Endothelial cell of umbilical vein (primary cell): ENCODE data around the gene DOLK. TPM values are rescaled to one million over a fixed set of nuclear protein-coding genes. Genes with fewer than 3 reads are reported as not detected.
A peak's percentile ranks its signal among the peaks of the same experiment; 100 is the strongest.

Experiments
- BruUV-seq: library from RNA; stranded (reverse); fragments of 400-500 nt; replicated peaks from 2 replicates; lab custom pipeline; 2021; lab: Mats Ljungman, UMichigan
- CTCF ChIA-PET: fragments of 300-600, 350-600 bp; sonication (Branson Sonifier 250); formaldehyde crosslinking; loops from one replicate; lab custom pipeline; 2021; ENCODE audit warnings: antibody characterized with exemption, inconsistent platforms; lab: Charles Lee
- POLR2A ChIA-PET: fragments of 300-600, 350-600 bp; sonication (Branson Sonifier 250); formaldehyde crosslinking; loops from one replicate; lab custom pipeline; 2021; ENCODE audit warnings: antibody characterized with exemption, inconsistent platforms; lab: Charles Lee
- DNase-seq: peaks from one replicate; pipeline ENCODE4 v3.0.0-alpha.2; 2011; ENCODE audit warnings: low read depth, low spot score
- FAIRE-seq: peaks from 2 replicates; lab custom pipeline; 2011; peaks lifted over from hg19 to GRCh38; lab: Jason Lieb, UNC
- H2AFZ ChIP-seq: 2 replicates; pipeline ENCODE4 v1.6.0; 2012; ENCODE audit warnings: low read depth, low read length, control low read depth, inconsistent platforms
- H3K27ac ChIP-seq: 2 replicates; pipeline ENCODE4 v1.5.1; 2011; ENCODE audit warnings: low read depth, mild to moderate bottlenecking, control low read depth, low read length, moderate library complexity; ENCODE audit not compliant: insufficient read depth
- H3K27me3 ChIP-seq, 2 experiments: 2 replicates each; pipeline versions ENCODE4 v1.6.0 to v1.6.1; 2011; ENCODE audit warnings: low read length in 2 of 2, mixed read lengths in 1 of 2; ENCODE audit not compliant: control insufficient read depth in 2 of 2, insufficient read depth in 2 of 2
- H3K36me3 ChIP-seq, 2 experiments: 2 replicates in 1 of 2; 3 replicates in 1 of 2; pipeline ENCODE4 v1.5.1; 2011; ENCODE audit warnings: low read length in 2 of 2, mild to moderate bottlenecking in 1 of 2, moderate library complexity in 1 of 2; ENCODE audit not compliant: control insufficient read depth in 2 of 2, insufficient read depth in 2 of 2; ENCODE audit errors: extremely low read depth in 1 of 2
- H3K4me1 ChIP-seq: 3 replicates; pipeline ENCODE4 v1.5.1; 2011; ENCODE audit warnings: mild to moderate bottlenecking, low read length; ENCODE audit not compliant: control insufficient read depth, insufficient read depth; ENCODE audit errors: extremely low read depth
- H3K4me2 ChIP-seq: 2 replicates; pipeline ENCODE4 v1.6.1; 2011; ENCODE audit warnings: low read length, control low read depth, mixed read lengths; ENCODE audit not compliant: insufficient read depth
- H3K4me3 ChIP-seq, 3 experiments: fragments of 200-600 bp in 1 of 3; sonication (generic), shearing (Covaris generic) in 1 of 3; replicated peaks in 1 of 3; 2 replicates each; pipeline ENCODE4 v1.5.1; 2011 to 2016; ENCODE audit warnings: control low read depth in 3 of 3, low read length in 3 of 3, mild to moderate bottlenecking in 2 of 3, inconsistent platforms in 1 of 3, low read depth in 1 of 3, moderate library complexity in 1 of 3; ENCODE audit not compliant: insufficient read depth in 1 of 3
- H3K79me2 ChIP-seq: 2 replicates; pipeline ENCODE4 v1.6.0; 2012; ENCODE audit warnings: low read length, inconsistent platforms; ENCODE audit not compliant: control insufficient read depth, insufficient read depth
- H3K9ac ChIP-seq: replicated peaks from 2 replicates; pipeline ENCODE3; 2011; ENCODE audit warnings: low read length, control low read depth; ENCODE audit not compliant: insufficient read depth; ENCODE audit errors: extremely low read depth
- H3K9me1 ChIP-seq: replicated peaks from 3 replicates; pipeline ENCODE4 v1.6.0; 2011; ENCODE audit warnings: mild to moderate bottlenecking, low read length; ENCODE audit not compliant: control insufficient read depth, insufficient read depth; ENCODE audit errors: extremely low read depth
- H3K9me3 ChIP-seq: replicated peaks from 2 replicates; pipeline ENCODE4 v1.5.1; 2012; ENCODE audit warnings: low read length, inconsistent platforms; ENCODE audit not compliant: control insufficient read depth, insufficient read depth
- H4K20me1 ChIP-seq: replicated peaks from 2 replicates; pipeline ENCODE3; 2011; ENCODE audit warnings: mild to moderate bottlenecking, low read length; ENCODE audit not compliant: control insufficient read depth, insufficient read depth; ENCODE audit errors: extremely low read depth
- CTCF ChIP-seq, 2 donors: IDR thresholded peaks; 1 replicate in 1 of 2; 2 replicates in 1 of 2; pipeline ENCODE4 v1.5.1; 2011; ENCODE audit warnings: low read length in 2 of 2, mild to moderate bottlenecking in 2 of 2, moderate library complexity in 2 of 2, control low read depth in 1 of 2, inconsistent platforms in 1 of 2, low read depth in 1 of 2; ENCODE audit not compliant: insufficient read depth in 1 of 2; ENCODE audit errors: extremely low read depth in 1 of 2
- EZH2 ChIP-seq: IDR thresholded peaks from 2 replicates; pipeline ENCODE4 v1.6.1; 2012; ENCODE audit warnings: borderline replicate concordance, low read depth, mild to moderate bottlenecking, moderate library complexity, low read length, inconsistent platforms; ENCODE audit not compliant: severe bottlenecking
- FOS ChIP-seq: IDR thresholded peaks from 2 replicates; pipeline ENCODE4 v1.6.1; 2011; ENCODE audit warnings: mild to moderate bottlenecking, low read length, moderate library complexity, borderline replicate concordance; ENCODE audit not compliant: insufficient read depth
- GATA2 ChIP-seq: IDR thresholded peaks from 2 replicates; pipeline ENCODE4 v1.7.0; 2011; ENCODE audit warnings: low read depth, mild to moderate bottlenecking, moderate library complexity, mixed read lengths, low read length; ENCODE audit not compliant: insufficient read length, insufficient read depth
- JUN ChIP-seq: IDR thresholded peaks from 2 replicates; pipeline ENCODE4 v1.6.1; 2011; ENCODE audit warnings: borderline replicate concordance, low read depth; ENCODE audit not compliant: insufficient read length, insufficient read depth
- MAX ChIP-seq: IDR thresholded peaks from 2 replicates; pipeline ENCODE4 v1.6.1; 2011; ENCODE audit not compliant: insufficient read depth, insufficient read length
- MYC ChIP-seq: IDR thresholded peaks from one replicate; pipeline ENCODE4 v1.6.1; 2011; ENCODE audit warnings: mild to moderate bottlenecking, low read depth, low read length
- POLR2A ChIP-seq: IDR thresholded peaks from 2 replicates; pipeline ENCODE4 v1.6.1; 2012; ENCODE audit warnings: low read depth, mild to moderate bottlenecking, control low read depth, low read length
- POLR2AphosphoS5 ChIP-seq: IDR thresholded peaks from 2 replicates; pipeline ENCODE4 v1.6.1; 2012; ENCODE audit warnings: low read depth, mild to moderate bottlenecking, control low read depth, low read length, moderate library complexity; ENCODE audit not compliant: insufficient read depth
- dilution Hi-C: fragments of 300-500 bp; cut with MboI; formaldehyde crosslinking; loops from one replicate; pipeline ENCODE4 v1.15.0; 2019; ENCODE audit warnings: low sequenced_read_pairs; ENCODE audit not compliant: extremely low pct_ligation_motif_present
- intact Hi-C: fragments of 100-400 bp; cut with micrococcal nuclease; formaldehyde crosslinking; loops from one replicate; pipeline ENCODE4 v1.10.0; 2022
- polyA plus RNA-seq, 4 experiments: library from polyadenylated mRNA; depleted of rRNA in 3 of 4; stranded (reverse) in 3 of 4; unstranded in 1 of 4; fragments of >200 nt; gene quantifications; 2 replicates each; pipeline versions ENCODE4 v1.2.1 to v1.2.3, GENCODE V29; 2011 to 2012; ENCODE audit warnings: missing spikeins in 1 of 4
- total RNA-seq: library from RNA; stranded (reverse); gene quantifications from 2 replicates; pipeline ENCODE4 v1.2.3, GENCODE V29; 2021

The DOLK gene
- total and polyA plus RNA-seq, 2 donors (not counting 3 experiments of a cell fraction or from before 2014, with no cell fraction given), result 22.3 to 59.8 TPM

- POLR2A ChIA-PET, result no interaction called here
- Histone ChIP-seq H3K9me1 (no peaks in the 10 kb centered on the region), H3K79me2 (peaks cover 39% of the 10 kb centered on the region), H3K27me3 (no peaks in the 10 kb centered on the region), H3K9me3 (no peaks in the 10 kb centered on the region), H3K27ac (peak overlapping the region; percentile 30), H4K20me1 (no peaks in the 10 kb centered on the region), H3K4me2 (no peak overlapping the region), H3K36me3 (peaks cover 15 to 23% of the 10 kb centered on the region in 2 experiments), H2AFZ (no peak overlapping the region), H3K4me3 (no peak overlapping the region), H3K9ac (no peak overlapping the region), H3K4me1 (peaks cover 68% of the 10 kb centered on the region)
- TF ChIP-seq GATA2 (no peak), MAX (no peak), FOS (no peak), POLR2A (no peak)
- dilution Hi-C loops, result no loop called here
- DNase-seq, result no peak
- intact Hi-C loops, result no loop called here
- no TSS peak for BruUV-seq
- no peak for FAIRE-seq
- CTCF ChIA-PET, result interaction anchor here (0.7 to 1.8 kb wide), 4 partner anchors 11 to 55 kb away, joined by 4 to 5 read pairs (median 4); no protein-coding TSS in a partner anchor
Measured at GRCh38 chr9:128916745-128917144, 30.7 kb downstream of the DOLK start.

GRCh38 chr9:128916204-128916603 lies 31.2 kb downstream of the DOLK start:
- Histone ChIP-seq H3K4me1 (peaks cover 69% of the 10 kb centered on the region), H3K4me3 (no peak overlapping the region), H3K9me3 (no peaks in the 10 kb centered on the region), H3K9ac (no peak overlapping the region), H3K27ac (peak overlapping the region; percentile 30), H4K20me1 (no peaks in the 10 kb centered on the region), H3K9me1 (no peaks in the 10 kb centered on the region), H3K27me3 (no peaks in the 10 kb centered on the region), H3K4me2 (no peak overlapping the region), H2AFZ (no peak overlapping the region), H3K79me2 (peaks cover 39% of the 10 kb centered on the region), H3K36me3 (peaks cover 15 to 23% of the 10 kb centered on the region in 2 experiments)
- POLR2A ChIA-PET, result no interaction called here
- intact Hi-C loops, result no loop called here
- no TSS peak for BruUV-seq
- TF ChIP-seq MAX, result no peak
- no peak for TF ChIP-seq POLR2A
- no peak for TF ChIP-seq EZH2
- no peak for TF ChIP-seq FOS
- TF ChIP-seq MYC, result no peak
- no peak for TF ChIP-seq CTCF (IDR thresholded peaks at IDR 0.05; ENCODE audit: extremely low read depth in 1 of 2, insufficient read depth in 1 of 2, low read depth in 1 of 2, low read length in 2 of 2)
- no peak for TF ChIP-seq POLR2AphosphoS5
- TF ChIP-seq GATA2, result no peak
- no peak for TF ChIP-seq JUN
- FAIRE-seq (no peak), DNase-seq (no peak)
- CTCF ChIA-PET, result interaction anchor here (0.7 to 1.8 kb wide), 4 partner anchors 11 to 54 kb away, joined by 4 to 5 read pairs (median 4); no protein-coding TSS in a partner anchor
- dilution Hi-C loops, result no loop called here
